GM21381 (cell line): ENCODE data around the gene FAF1.

Experiments used
- ATAC-seq: cut with Tn5 transposase; IDR thresholded peaks from one replicate; pipeline ENCODE4 v1.9.1; 2021; ENCODE audit warnings: mild to moderate bottlenecking, moderate library complexity; ENCODE audit not compliant: unreplicated experiment

The FAF1 gene

GRCh38 chr1:50978144-50978851 is 18.2 kb upstream of the FAF1 start:
- ATAC-seq: peak; percentile 33

- peak; percentile 54 for ATAC-seq
These were observed 17.6 kb upstream of the FAF1 start for GRCh38 chr1:50977575-50978143.

GRCh38 chr1:50976890-50977574 is 17.0 kb upstream of the FAF1 start:
- peak; percentile 61 for ATAC-seq

GRCh38 chr1:50976111-50976889 is 16.2 kb upstream of the FAF1 start:
- peak; percentile 5 for ATAC-seq

GRCh38 chr1:50975436-50975835 is 15.4 kb upstream of the FAF1 start:
- no peak for ATAC-seq

GRCh38 chr1:50974618-50974935 is 14.5 kb upstream of the FAF1 start:
- ATAC-seq: no peak

GRCh38 chr1:50973875-50974617 is 14.0 kb upstream of the FAF1 start:
- no peak for ATAC-seq

GRCh38 chr1:50973255-50973654 is 13.2 kb upstream of the FAF1 start:
- ATAC-seq: no peak

- no peak for ATAC-seq
These were observed 12.7 kb upstream of the FAF1 start for GRCh38 chr1:50972766-50973165.

GRCh38 chr1:50971748-50972305 is 11.8 kb upstream of the FAF1 start:
- ATAC-seq: no peak

- no peak for ATAC-seq
These were observed 11.0 kb upstream of the FAF1 start for GRCh38 chr1:50970931-50971582.

- ATAC-seq: no peak
These were observed 10.4 kb upstream of the FAF1 start for GRCh38 chr1:50970509-50970887.

GRCh38 chr1:50969611-50970508 is 9.8 kb upstream of the FAF1 start, which contains the start of gene CDKN2C:
Gene CDKN2C (plus strand): TSS chr1:50970245. CDS start chr1:50970369, 124 bp downstream.
- ATAC-seq: peak; percentile 31

GRCh38 chr1:50968821-50969610 is 8.9 kb upstream of the FAF1 start:
- ATAC-seq: peak; percentile 22

- ATAC-seq: peak; percentile 60
These were observed 8.2 kb upstream of the FAF1 start for GRCh38 chr1:50968158-50968820.

GRCh38 chr1:50967416-50968157 is 7.5 kb upstream of the FAF1 start:
- ATAC-seq: no peak

- no peak for ATAC-seq
These were observed 6.9 kb upstream of the FAF1 start for GRCh38 chr1:50966991-50967390.
